ENCODE results near the gene GDF11.

GDF11 gene

DNA sequence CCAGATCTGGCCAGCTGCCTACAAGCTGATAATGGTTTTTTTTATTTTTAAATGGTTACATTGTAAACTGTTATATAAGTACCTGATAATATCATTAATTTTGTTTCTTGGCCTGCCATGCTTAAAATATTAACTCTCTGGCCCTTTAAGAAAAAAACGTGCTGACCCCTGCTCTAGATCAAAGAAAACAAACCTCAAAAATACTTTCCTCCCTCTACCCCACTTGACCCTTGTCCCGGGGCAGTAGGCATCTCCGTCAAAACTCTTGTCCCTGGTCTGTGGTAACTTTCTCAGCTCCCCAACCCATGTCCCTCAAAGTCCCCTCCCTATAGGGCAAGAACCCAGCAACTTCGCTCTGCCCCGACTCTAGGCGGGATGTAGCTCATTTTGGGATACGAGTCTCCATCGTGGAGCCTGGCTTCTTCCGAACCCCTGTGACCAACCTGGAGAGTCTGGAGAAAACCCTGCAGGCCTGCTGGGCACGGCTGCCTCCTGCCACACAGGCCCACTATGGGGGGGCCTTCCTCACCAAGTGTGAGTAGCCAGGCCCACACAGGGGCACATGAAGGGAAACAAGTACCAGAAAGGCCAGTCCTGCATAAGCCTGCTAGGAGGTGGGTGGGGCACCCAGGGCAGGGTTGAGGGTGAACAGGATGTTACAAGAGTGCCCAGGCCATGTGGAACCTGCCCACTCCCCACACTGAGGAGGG is 19.3 kb upstream of the GDF11 start:
- Mint-ChIP-seq H3K4me3 (no peak overlapping the region), H3K36me3 (ENCODE audit: low read depth) (peaks cover 33% of the 10 kb centered on the region), H3K4me1 (peaks cover 55% of the 10 kb centered on the region), H3K27ac (peak overlapping the region; percentile 88), H3K9me3 (no peaks in the 10 kb centered on the region), H3K27me3 (ENCODE audit: low read depth, poor library complexity) (no peaks in the 10 kb centered on the region)
- DNase-seq, result no peak
- TF ChIP-seq, protein P1, sequence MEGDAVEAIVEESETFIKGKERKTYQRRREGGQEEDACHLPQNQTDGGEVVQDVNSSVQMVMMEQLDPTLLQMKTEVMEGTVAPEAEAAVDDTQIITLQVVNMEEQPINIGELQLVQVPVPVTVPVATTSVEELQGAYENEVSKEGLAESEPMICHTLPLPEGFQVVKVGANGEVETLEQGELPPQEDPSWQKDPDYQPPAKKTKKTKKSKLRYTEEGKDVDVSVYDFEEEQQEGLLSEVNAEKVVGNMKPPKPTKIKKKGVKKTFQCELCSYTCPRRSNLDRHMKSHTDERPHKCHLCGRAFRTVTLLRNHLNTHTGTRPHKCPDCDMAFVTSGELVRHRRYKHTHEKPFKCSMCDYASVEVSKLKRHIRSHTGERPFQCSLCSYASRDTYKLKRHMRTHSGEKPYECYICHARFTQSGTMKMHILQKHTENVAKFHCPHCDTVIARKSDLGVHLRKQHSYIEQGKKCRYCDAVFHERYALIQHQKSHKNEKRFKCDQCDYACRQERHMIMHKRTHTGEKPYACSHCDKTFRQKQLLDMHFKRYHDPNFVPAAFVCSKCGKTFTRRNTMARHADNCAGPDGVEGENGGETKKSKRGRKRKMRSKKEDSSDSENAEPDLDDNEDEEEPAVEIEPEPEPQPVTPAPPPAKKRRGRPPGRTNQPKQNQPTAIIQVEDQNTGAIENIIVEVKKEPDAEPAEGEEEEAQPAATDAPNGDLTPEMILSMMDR (IDR thresholded peaks at IDR 0.05), result no peak

GRCh38 chr12:55724226-55724939 is 18.5 kb upstream of the GDF11 start:
- H3K4me3 Mint-ChIP-seq, result peak overlapping the region; percentile 16
- H3K4me1 Mint-ChIP-seq, result peaks cover 51% of the 10 kb centered on the region
- DNase-seq, result peak; percentile 54
- H3K9me3 Mint-ChIP-seq, result no peaks in the 10 kb centered on the region
- H3K27ac Mint-ChIP-seq, result peak overlapping the region; percentile 29
- H3K27me3 Mint-ChIP-seq (ENCODE audit: low read depth, poor library complexity), result peaks cover under 1% of the 10 kb centered on the region
- H3K36me3 Mint-ChIP-seq (ENCODE audit: low read depth), result peaks cover 33% of the 10 kb centered on the region
- TF ChIP-seq, protein P1 (IDR thresholded peaks at IDR 0.05), result peak; percentile 51

DNA sequence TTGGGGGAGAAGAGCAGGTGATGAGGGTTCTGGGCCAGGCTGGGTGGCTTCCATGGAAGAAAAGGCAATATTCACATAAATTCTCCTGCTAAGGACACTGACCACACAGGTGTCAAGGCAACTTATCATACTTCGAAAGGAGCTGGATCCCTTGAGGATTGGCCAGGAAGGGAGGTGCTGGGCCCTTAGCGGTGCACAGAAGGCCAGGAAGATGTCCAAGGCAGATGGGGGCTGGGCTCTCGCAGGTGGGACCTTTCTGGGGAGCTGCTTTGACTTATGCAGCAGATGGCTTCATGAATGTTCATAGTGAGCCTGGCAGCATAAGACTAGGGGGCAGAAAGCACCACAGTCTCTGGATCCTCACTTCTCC is 18.0 kb upstream of the GDF11 start:
- TF ChIP-seq, protein P1 (IDR thresholded peaks at IDR 0.05), result no peak
- no peak for DNase-seq
- peaks cover 33% of the 10 kb centered on the region for H3K36me3 Mint-ChIP-seq (ENCODE audit: low read depth)
- H3K4me1 Mint-ChIP-seq, result peaks cover 51% of the 10 kb centered on the region
- peak overlapping the region; percentile 16 for H3K4me3 Mint-ChIP-seq
- H3K27ac Mint-ChIP-seq, result peak overlapping the region; percentile 29
- no peaks in the 10 kb centered on the region for H3K9me3 Mint-ChIP-seq
- H3K27me3 Mint-ChIP-seq (ENCODE audit: low read depth, poor library complexity), result peaks cover 2% of the 10 kb centered on the region

GRCh38 chr12:55725556-55725955 is 17.4 kb upstream of the GDF11 start:
- TF ChIP-seq, protein P1 (IDR thresholded peaks at IDR 0.05), result no peak
- peaks cover 2% of the 10 kb centered on the region for H3K27me3 Mint-ChIP-seq (ENCODE audit: low read depth, poor library complexity)
- no peak for DNase-seq
- no peak overlapping the region for H3K4me3 Mint-ChIP-seq
- H3K36me3 Mint-ChIP-seq (ENCODE audit: low read depth), result peaks cover 33% of the 10 kb centered on the region
- peaks cover 56% of the 10 kb centered on the region for H3K4me1 Mint-ChIP-seq
- H3K9me3 Mint-ChIP-seq, result no peaks in the 10 kb centered on the region
- H3K27ac Mint-ChIP-seq, result no peak overlapping the region

DNA sequence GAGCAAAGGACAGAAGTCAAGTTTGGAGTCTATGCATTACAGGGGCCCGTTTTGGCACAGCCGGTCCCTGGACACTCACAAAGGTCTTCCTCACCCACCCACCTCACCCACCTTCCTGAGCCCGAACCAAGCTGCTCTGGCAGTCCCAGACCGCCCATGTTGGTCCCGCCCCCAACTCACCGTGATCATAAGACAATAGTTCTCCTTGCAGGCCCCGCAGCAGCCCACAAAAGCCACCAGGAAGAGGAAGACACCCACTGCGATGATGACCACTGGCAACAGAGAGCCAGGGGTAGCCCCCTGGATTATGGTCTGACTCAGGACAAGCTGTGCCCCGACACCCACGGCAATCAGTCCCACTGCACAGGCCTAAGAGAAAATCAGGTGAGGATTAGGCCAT is 16.0 kb upstream of the GDF11 start:
- TF ChIP-seq, protein P1 (IDR thresholded peaks at IDR 0.05), result no peak
- H3K4me1 Mint-ChIP-seq, result peaks cover 68% of the 10 kb centered on the region
- H3K27me3 Mint-ChIP-seq (ENCODE audit: low read depth, poor library complexity), result peaks cover 2% of the 10 kb centered on the region
- H3K36me3 Mint-ChIP-seq (ENCODE audit: low read depth), result peaks cover 33% of the 10 kb centered on the region
- H3K9me3 Mint-ChIP-seq, result no peaks in the 10 kb centered on the region
- peak overlapping the region; percentile 90 for H3K4me3 Mint-ChIP-seq
- H3K27ac Mint-ChIP-seq, result peak overlapping the region; percentile 91
- no peak for DNase-seq
